K562 (cell line): ENCODE measurements around the gene HK1. TPM values are rescaled to one million over a fixed set of nuclear protein-coding genes. Genes with fewer than 3 reads are reported as not detected.

Experiments used
- ARHGAP35 ChIP-seq: fragments of 450-650 bp; IDR thresholded peaks from 2 replicates; pipeline ENCODE4 v1.6.1; 2018; ENCODE audit not compliant: partially characterized antibody
- JUN ChIP-seq, 2 experiments: sonication (generic) in 1 of 2; formaldehyde crosslinking in 1 of 2; IDR thresholded peaks; 2 replicates each; pipeline versions ENCODE4 v1.6.1 to v1.8.0; 2012 to 2022; ENCODE audit warnings: borderline replicate concordance in 2 of 2, mild to moderate bottlenecking in 2 of 2, improper control_type of control experiment in 1 of 2, low read depth in 1 of 2, low read length in 1 of 2, missing genetic modification reagents in 1 of 2
- KAT8 ChIP-seq: fragments of 450-650 bp; IDR thresholded peaks from 2 replicates; pipeline ENCODE4 v1.6.1; 2016; ENCODE audit warnings: low read depth, mild to moderate bottlenecking
- LEF1 ChIP-seq: fragments of 450-650 bp; IDR thresholded peaks from 2 replicates; pipeline ENCODE4 v1.6.1; 2016; ENCODE audit warnings: mild to moderate bottlenecking
- NCOA1 ChIP-seq: fragments of 450-650 bp; IDR thresholded peaks from 2 replicates; pipeline ENCODE4 v1.6.1; 2016; ENCODE audit warnings: low read depth
- RBFOX2 ChIP-seq: fragments of 200-400 bp; formaldehyde crosslinking; IDR thresholded peaks from 2 replicates; pipeline ENCODE4 v1.6.1; 2017; ENCODE audit warnings: low read depth, mild to moderate bottlenecking, low read length, moderate library complexity
- TAF1 ChIP-seq: IDR thresholded peaks from 2 replicates; pipeline ENCODE4 v1.6.1; 2011; ENCODE audit warnings: mild to moderate bottlenecking, low read length, moderate library complexity; ENCODE audit not compliant: insufficient read depth, control insufficient read depth, severe bottlenecking; ENCODE audit errors: extremely low read depth
- TCF15 ChIP-seq: fragments of 250-450 bp; sonication (Bioruptor Pico); IDR thresholded peaks from 2 replicates; pipeline ENCODE4 v1.8.0; 2022; ENCODE audit warnings: moderate library complexity, mild to moderate bottlenecking, inconsistent platforms
- polyA plus RNA-seq, 8 experiments: library from polyadenylated mRNA; depleted of rRNA in 4 of 8; stranded (reverse) in 5 of 8; unstranded in 3 of 8; fragments of >200 nt; fragmentation: Nextera tagmentation in 2 of 8; fragmentation: Illumina TruSeq in 1 of 8; extraction: Ambion mirVana in 2 of 8; extraction: Trizol in 1 of 8; gene quantifications; 2 replicates each; pipeline versions ENCODE4 v1.2.1 to v1.2.3, GENCODE V29; 2011 to 2014; ENCODE audit warnings: inconsistent platforms in 1 of 8, missing spikeins in 1 of 8
- total RNA-seq, 7 experiments: library from RNA; depleted of rRNA in 6 of 7; stranded (reverse); fragments of >200 nt in 6 of 7; fragmentation: Illumina TruSeq in 2 of 7; extraction: Trizol in 2 of 7; gene quantifications; 2 replicates each; pipeline versions ENCODE4 v1.2.1 to v1.2.3, GENCODE V29; 2011 to 2021; ENCODE audit warnings: low replicate concordance in 1 of 7
- TF ChIP-seq, protein P1 (sequence below): fragments of 450-650 bp; IDR thresholded peaks from 2 replicates; pipeline ENCODE4 v1.6.1; 2016; ENCODE audit warnings: mild to moderate bottlenecking, moderate library complexity
- TF ChIP-seq, protein P2 (sequence below), 2 experiments: fragments of 450-650 bp; IDR thresholded peaks; 2 replicates each; pipeline ENCODE4 v1.6.1; 2018; ENCODE audit warnings: mild to moderate bottlenecking in 2 of 2, low read depth in 1 of 2; ENCODE audit not compliant: partially characterized antibody in 2 of 2

Gene HK1
- total and polyA plus RNA-seq, 9 of the 15 experiments (the other 6 are each of a cell fraction or from before 2014, with no cell fraction given): 29.2 to 444 (median 193) TPM

GRCh38 chr10:69316313-69317059 lies 38.2 kb downstream of the HK1 start (continued):
- TF ChIP-seq JUN (IDR thresholded peaks at IDR 0.05; ENCODE audit: borderline replicate concordance, low read depth, low read length) (peak; percentile 74), JUN (CRISPR knock-in tag; IDR thresholded peaks at IDR 0.05; ENCODE audit: borderline replicate concordance) (no peak), TCF15 (CRISPR knock-in tag) (no peak), TAF1 (peak; percentile 22), LEF1 (no peak), ARHGAP35 (no peak), KAT8 (0 out of 2 replicates have a peak, but pooled peaks have one; percentile 4), RBFOX2 (no peak; the same call in none of the 2 replicates), NCOA1 (no peak)
- TF ChIP-seq, protein P1, sequence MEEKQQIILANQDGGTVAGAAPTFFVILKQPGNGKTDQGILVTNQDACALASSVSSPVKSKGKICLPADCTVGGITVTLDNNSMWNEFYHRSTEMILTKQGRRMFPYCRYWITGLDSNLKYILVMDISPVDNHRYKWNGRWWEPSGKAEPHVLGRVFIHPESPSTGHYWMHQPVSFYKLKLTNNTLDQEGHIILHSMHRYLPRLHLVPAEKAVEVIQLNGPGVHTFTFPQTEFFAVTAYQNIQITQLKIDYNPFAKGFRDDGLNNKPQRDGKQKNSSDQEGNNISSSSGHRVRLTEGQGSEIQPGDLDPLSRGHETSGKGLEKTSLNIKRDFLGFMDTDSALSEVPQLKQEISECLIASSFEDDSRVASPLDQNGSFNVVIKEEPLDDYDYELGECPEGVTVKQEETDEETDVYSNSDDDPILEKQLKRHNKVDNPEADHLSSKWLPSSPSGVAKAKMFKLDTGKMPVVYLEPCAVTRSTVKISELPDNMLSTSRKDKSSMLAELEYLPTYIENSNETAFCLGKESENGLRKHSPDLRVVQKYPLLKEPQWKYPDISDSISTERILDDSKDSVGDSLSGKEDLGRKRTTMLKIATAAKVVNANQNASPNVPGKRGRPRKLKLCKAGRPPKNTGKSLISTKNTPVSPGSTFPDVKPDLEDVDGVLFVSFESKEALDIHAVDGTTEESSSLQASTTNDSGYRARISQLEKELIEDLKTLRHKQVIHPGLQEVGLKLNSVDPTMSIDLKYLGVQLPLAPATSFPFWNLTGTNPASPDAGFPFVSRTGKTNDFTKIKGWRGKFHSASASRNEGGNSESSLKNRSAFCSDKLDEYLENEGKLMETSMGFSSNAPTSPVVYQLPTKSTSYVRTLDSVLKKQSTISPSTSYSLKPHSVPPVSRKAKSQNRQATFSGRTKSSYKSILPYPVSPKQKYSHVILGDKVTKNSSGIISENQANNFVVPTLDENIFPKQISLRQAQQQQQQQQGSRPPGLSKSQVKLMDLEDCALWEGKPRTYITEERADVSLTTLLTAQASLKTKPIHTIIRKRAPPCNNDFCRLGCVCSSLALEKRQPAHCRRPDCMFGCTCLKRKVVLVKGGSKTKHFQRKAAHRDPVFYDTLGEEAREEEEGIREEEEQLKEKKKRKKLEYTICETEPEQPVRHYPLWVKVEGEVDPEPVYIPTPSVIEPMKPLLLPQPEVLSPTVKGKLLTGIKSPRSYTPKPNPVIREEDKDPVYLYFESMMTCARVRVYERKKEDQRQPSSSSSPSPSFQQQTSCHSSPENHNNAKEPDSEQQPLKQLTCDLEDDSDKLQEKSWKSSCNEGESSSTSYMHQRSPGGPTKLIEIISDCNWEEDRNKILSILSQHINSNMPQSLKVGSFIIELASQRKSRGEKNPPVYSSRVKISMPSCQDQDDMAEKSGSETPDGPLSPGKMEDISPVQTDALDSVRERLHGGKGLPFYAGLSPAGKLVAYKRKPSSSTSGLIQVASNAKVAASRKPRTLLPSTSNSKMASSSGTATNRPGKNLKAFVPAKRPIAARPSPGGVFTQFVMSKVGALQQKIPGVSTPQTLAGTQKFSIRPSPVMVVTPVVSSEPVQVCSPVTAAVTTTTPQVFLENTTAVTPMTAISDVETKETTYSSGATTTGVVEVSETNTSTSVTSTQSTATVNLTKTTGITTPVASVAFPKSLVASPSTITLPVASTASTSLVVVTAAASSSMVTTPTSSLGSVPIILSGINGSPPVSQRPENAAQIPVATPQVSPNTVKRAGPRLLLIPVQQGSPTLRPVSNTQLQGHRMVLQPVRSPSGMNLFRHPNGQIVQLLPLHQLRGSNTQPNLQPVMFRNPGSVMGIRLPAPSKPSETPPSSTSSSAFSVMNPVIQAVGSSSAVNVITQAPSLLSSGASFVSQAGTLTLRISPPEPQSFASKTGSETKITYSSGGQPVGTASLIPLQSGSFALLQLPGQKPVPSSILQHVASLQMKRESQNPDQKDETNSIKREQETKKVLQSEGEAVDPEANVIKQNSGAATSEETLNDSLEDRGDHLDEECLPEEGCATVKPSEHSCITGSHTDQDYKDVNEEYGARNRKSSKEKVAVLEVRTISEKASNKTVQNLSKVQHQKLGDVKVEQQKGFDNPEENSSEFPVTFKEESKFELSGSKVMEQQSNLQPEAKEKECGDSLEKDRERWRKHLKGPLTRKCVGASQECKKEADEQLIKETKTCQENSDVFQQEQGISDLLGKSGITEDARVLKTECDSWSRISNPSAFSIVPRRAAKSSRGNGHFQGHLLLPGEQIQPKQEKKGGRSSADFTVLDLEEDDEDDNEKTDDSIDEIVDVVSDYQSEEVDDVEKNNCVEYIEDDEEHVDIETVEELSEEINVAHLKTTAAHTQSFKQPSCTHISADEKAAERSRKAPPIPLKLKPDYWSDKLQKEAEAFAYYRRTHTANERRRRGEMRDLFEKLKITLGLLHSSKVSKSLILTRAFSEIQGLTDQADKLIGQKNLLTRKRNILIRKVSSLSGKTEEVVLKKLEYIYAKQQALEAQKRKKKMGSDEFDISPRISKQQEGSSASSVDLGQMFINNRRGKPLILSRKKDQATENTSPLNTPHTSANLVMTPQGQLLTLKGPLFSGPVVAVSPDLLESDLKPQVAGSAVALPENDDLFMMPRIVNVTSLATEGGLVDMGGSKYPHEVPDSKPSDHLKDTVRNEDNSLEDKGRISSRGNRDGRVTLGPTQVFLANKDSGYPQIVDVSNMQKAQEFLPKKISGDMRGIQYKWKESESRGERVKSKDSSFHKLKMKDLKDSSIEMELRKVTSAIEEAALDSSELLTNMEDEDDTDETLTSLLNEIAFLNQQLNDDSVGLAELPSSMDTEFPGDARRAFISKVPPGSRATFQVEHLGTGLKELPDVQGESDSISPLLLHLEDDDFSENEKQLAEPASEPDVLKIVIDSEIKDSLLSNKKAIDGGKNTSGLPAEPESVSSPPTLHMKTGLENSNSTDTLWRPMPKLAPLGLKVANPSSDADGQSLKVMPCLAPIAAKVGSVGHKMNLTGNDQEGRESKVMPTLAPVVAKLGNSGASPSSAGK: no peak
- TF ChIP-seq, protein P2, sequence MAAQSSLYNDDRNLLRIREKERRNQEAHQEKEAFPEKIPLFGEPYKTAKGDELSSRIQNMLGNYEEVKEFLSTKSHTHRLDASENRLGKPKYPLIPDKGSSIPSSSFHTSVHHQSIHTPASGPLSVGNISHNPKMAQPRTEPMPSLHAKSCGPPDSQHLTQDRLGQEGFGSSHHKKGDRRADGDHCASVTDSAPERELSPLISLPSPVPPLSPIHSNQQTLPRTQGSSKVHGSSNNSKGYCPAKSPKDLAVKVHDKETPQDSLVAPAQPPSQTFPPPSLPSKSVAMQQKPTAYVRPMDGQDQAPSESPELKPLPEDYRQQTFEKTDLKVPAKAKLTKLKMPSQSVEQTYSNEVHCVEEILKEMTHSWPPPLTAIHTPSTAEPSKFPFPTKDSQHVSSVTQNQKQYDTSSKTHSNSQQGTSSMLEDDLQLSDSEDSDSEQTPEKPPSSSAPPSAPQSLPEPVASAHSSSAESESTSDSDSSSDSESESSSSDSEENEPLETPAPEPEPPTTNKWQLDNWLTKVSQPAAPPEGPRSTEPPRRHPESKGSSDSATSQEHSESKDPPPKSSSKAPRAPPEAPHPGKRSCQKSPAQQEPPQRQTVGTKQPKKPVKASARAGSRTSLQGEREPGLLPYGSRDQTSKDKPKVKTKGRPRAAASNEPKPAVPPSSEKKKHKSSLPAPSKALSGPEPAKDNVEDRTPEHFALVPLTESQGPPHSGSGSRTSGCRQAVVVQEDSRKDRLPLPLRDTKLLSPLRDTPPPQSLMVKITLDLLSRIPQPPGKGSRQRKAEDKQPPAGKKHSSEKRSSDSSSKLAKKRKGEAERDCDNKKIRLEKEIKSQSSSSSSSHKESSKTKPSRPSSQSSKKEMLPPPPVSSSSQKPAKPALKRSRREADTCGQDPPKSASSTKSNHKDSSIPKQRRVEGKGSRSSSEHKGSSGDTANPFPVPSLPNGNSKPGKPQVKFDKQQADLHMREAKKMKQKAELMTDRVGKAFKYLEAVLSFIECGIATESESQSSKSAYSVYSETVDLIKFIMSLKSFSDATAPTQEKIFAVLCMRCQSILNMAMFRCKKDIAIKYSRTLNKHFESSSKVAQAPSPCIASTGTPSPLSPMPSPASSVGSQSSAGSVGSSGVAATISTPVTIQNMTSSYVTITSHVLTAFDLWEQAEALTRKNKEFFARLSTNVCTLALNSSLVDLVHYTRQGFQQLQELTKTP (IDR thresholded peaks at IDR 0.05; ENCODE audit: low read depth in 1 of 2, partially characterized antibody in 2 of 2): peak in 1 of 2 experiments; percentile 7
